Naive thymus-derived CD8-positive, alpha-beta T cell (primary cell): ENCODE measurements around the gene INSRR. TPM values are rescaled to one million over a fixed set of nuclear protein-coding genes. Genes with fewer than 3 reads are reported as not detected.
A peak's percentile ranks its signal among the peaks of the same experiment; 100 is the strongest.

Source experiments
- ATAC-seq, 2 donors: fragments of 150-1000 bp; cut with Tn5 transposase in 1 of 2; sonication (Bioruptor Pico), chemical (Tn5 transposase) in 1 of 2; 1 replicate in 1 of 2; 2 replicates in 1 of 2; pipeline ENCODE4 v1.10.0; 2021; ENCODE audit warnings: mild to moderate bottlenecking in 2 of 2, moderate library complexity in 2 of 2
- POLR2A ChIA-PET: fragments of 350-600 bp; sonication (Branson Sonifier 250); formaldehyde crosslinking; loops from one replicate; lab custom pipeline; 2021; ENCODE audit warnings: antibody characterized with exemption; lab: Charles Lee
- DNase-seq, 10 donors: peaks; one replicate each; pipeline versions ENCODE4 v3.0.0 to v3.0.0-alpha.2; 2020 to 2022
- H3K27ac Mint-ChIP-seq, 10 donors: one replicate each; pipeline ENCODE4 v1.8.0; 2020 to 2022; ENCODE audit warnings: mild to moderate bottlenecking in 10 of 10, mixed read lengths in 10 of 10, moderate library complexity in 4 of 10, inconsistent platforms in 1 of 10
- H3K27me3 Mint-ChIP-seq, 5 donors: one replicate each; pipeline ENCODE4 v1.8.0; 2021 to 2022; ENCODE audit warnings: mixed read lengths in 5 of 5
- H3K36me3 Mint-ChIP-seq, 3 donors: one replicate each; pipeline ENCODE4 v1.8.0; 2020 to 2022; ENCODE audit warnings: mixed read lengths in 3 of 3, mild to moderate bottlenecking in 2 of 3, inconsistent platforms in 1 of 3
- H3K4me1 Mint-ChIP-seq, 4 donors: one replicate each; pipeline ENCODE4 v1.8.0; 2021 to 2022; ENCODE audit warnings: mixed read lengths in 4 of 4
- H3K4me3 Mint-ChIP-seq, 10 donors: one replicate each; pipeline ENCODE4 v1.8.0; 2020 to 2022; ENCODE audit warnings: mild to moderate bottlenecking in 10 of 10, mixed read lengths in 10 of 10, moderate library complexity in 6 of 10, inconsistent platforms in 1 of 10
- H3K9me3 Mint-ChIP-seq, 9 donors: one replicate each; pipeline ENCODE4 v1.8.0; 2020 to 2022; ENCODE audit warnings: mixed read lengths in 9 of 9, mild to moderate bottlenecking in 3 of 9, inconsistent platforms in 1 of 9, moderate library complexity in 1 of 9
- polyA plus RNA-seq, 3 donors: library from polyadenylated mRNA; unstranded; fragments of 300-500 nt; fragmentation: Illumina TruSeq; gene quantifications; one replicate each; pipeline ENCODE4 v1.2.3, GENCODE V29; 2021
- total RNA-seq, 8 experiments: library from RNA in 2 of 8; stranded (reverse) in 2 of 8; gene quantifications; one replicate each; pipeline ENCODE4 v1.2.3 and lab custom pipeline; 2021 to 2026

Gene INSRR
- total and polyA plus RNA-seq, 5 experiments from 2014 or later: not detected

- Mint-ChIP-seq H3K9me3 (no peaks in the 10 kb centered on the region), H3K27me3 (peaks cover 22 to 81% (median 44%) of the 10 kb centered on the region in 5 donors), H3K4me1 (peaks cover 11 to 30% (median 27%) of the 10 kb centered on the region in 4 donors), H3K27ac (peak overlapping the region in 1 of 10 donors; percentile 43), H3K36me3 (no peaks in the 10 kb centered on the region), H3K4me3 (peak overlapping the region in 3 of 10 donors; percentile 3 to 56 (median 21))
- POLR2A ChIA-PET: no interaction called here
- DNase-seq: no peak
- no peak for ATAC-seq
Measured at GRCh38 chr1:156865258-156865657, 6.3 kb upstream of the INSRR start.

- Mint-ChIP-seq H3K27me3 (peaks cover 23 to 83% (median 47%) of the 10 kb centered on the region in 5 donors), H3K4me1 (peaks cover 13 to 35% (median 30%) of the 10 kb centered on the region in 4 donors), H3K27ac (no peak overlapping the region), H3K36me3 (no peaks in the 10 kb centered on the region), H3K4me3 (peak overlapping the region in 1 of 10 donors; percentile 56), H3K9me3 (no peaks in the 10 kb centered on the region)
- ATAC-seq (no peak), DNase-seq (no peak)
- POLR2A ChIA-PET: no interaction called here
Measured at GRCh38 chr1:156864796-156865195, 5.9 kb upstream of the INSRR start.

GRCh38 chr1:156863631-156864030, 4.7 kb upstream of the INSRR start:
- POLR2A ChIA-PET: no interaction called here

GRCh38 chr1:156862997-156863599, 4.2 kb upstream of the INSRR start:
- H3K4me1 Mint-ChIP-seq: peaks cover 14 to 47% (median 39%) of the 10 kb centered on the region in 4 donors
- no peaks in the 10 kb centered on the region for H3K36me3 Mint-ChIP-seq
- peaks cover 23 to 86% (median 54%) of the 10 kb centered on the region in 5 donors for H3K27me3 Mint-ChIP-seq
- POLR2A ChIA-PET: no interaction called here
- H3K27ac Mint-ChIP-seq: peak overlapping the region in 2 of 10 donors; percentile 39 to 47
- no peaks in the 10 kb centered on the region for H3K9me3 Mint-ChIP-seq
- DNase-seq: no peak
- peak overlapping the region in 2 of 10 donors; percentile 38 to 50 for H3K4me3 Mint-ChIP-seq
- no peak for ATAC-seq

More at GRCh38 chr1:156863631-156864030, 4.7 kb upstream of the INSRR start:
- ATAC-seq (no peak), DNase-seq (no peak)
- no peaks in the 10 kb centered on the region for H3K36me3 Mint-ChIP-seq
- no peaks in the 10 kb centered on the region for H3K9me3 Mint-ChIP-seq
- peaks cover 23 to 83% (median 49%) of the 10 kb centered on the region in 5 donors for H3K27me3 Mint-ChIP-seq
- peaks cover 14 to 42% (median 36%) of the 10 kb centered on the region in 4 donors for H3K4me1 Mint-ChIP-seq
- peak overlapping the region in 2 of 10 donors; percentile 39 to 47 for H3K27ac Mint-ChIP-seq
- H3K4me3 Mint-ChIP-seq: no peak overlapping the region

GRCh38 chr1:156862584-156862983, 3.7 kb upstream of the INSRR start:
- H3K27ac Mint-ChIP-seq: no peak overlapping the region
- DNase-seq (no peak), ATAC-seq (no peak)
- no peaks in the 10 kb centered on the region for H3K9me3 Mint-ChIP-seq
- H3K4me1 Mint-ChIP-seq: peaks cover 14 to 47% (median 39%) of the 10 kb centered on the region in 4 donors
- H3K4me3 Mint-ChIP-seq: no peak overlapping the region
- H3K36me3 Mint-ChIP-seq: no peaks in the 10 kb centered on the region
- H3K27me3 Mint-ChIP-seq: peaks cover 23 to 86% (median 55%) of the 10 kb centered on the region in 5 donors
- POLR2A ChIA-PET: no interaction called here

- H3K4me1 Mint-ChIP-seq: peaks cover 14 to 43% (median 32%) of the 10 kb centered on the region in 4 donors
- peak within 1 kb of the TSS in 5 of 10 donors; percentile 45 to 71 (median 67) for H3K27ac Mint-ChIP-seq
- POLR2A ChIA-PET: interaction anchor here (0.6 to 3.0 kb wide), 9 partner anchors 12 to 171 kb away, joined by 3 to 13 read pairs (median 3); partner anchors contain the start of genes HDGF and PRCC
- H3K4me3 Mint-ChIP-seq: peak within 1 kb of the TSS; percentile 72 to 92 (median 83)
- no peaks in the 10 kb centered on the region for H3K36me3 Mint-ChIP-seq
- ATAC-seq: peak; percentile 82 to 86
- DNase-seq: peak; percentile 37 to 74 (median 48)
- no peaks in the 10 kb centered on the region for H3K9me3 Mint-ChIP-seq
- peaks cover 22 to 76% (median 50%) of the 10 kb centered on the region in 5 donors for H3K27me3 Mint-ChIP-seq
Measured at GRCh38 chr1:156860628-156861423, 1.9 kb upstream of the INSRR start, which contains the start of gene NTRK1. NTRK1 (plus strand) TSS chr1:156860865; CDS start chr1:156860935, 70 bp downstream.

- H3K4me3 Mint-ChIP-seq: peak overlapping the region; percentile 72 to 92 (median 83)
- H3K27ac Mint-ChIP-seq: peak overlapping the region in 5 of 10 donors; percentile 14 to 69 (median 64)
- no peaks in the 10 kb centered on the region for H3K9me3 Mint-ChIP-seq
- no peaks in the 10 kb centered on the region for H3K36me3 Mint-ChIP-seq
- ATAC-seq (peak; percentile 65 to 69), DNase-seq (peak; percentile 27 to 69 (median 56))
- POLR2A ChIA-PET: interaction anchor here (0.6 to 3.0 kb wide), 8 partner anchors 11 to 134 kb away, joined by 3 to 13 read pairs (median 4); partner anchors contain the start of gene HDGF
- H3K4me1 Mint-ChIP-seq: peaks cover 11 to 37% (median 28%) of the 10 kb centered on the region in 4 donors
- peaks cover 21 to 69% (median 43%) of the 10 kb centered on the region in 5 donors for H3K27me3 Mint-ChIP-seq
Measured at GRCh38 chr1:156860113-156860627, 1.3 kb upstream of the INSRR start.

GRCh38 chr1:156859523-156860112, 701 bp upstream of the INSRR start:
- DNase-seq (peak in 4 of 10 donors; percentile 5 to 29 (median 22)), ATAC-seq (peak; percentile 31 to 35)
- no peaks in the 10 kb centered on the region for H3K9me3 Mint-ChIP-seq
- H3K4me1 Mint-ChIP-seq: peaks cover 11 to 37% (median 28%) of the 10 kb centered on the region in 4 donors
- H3K27ac Mint-ChIP-seq: peak overlapping the region in 1 of 10 donors; percentile 71
- H3K4me3 Mint-ChIP-seq: peak overlapping the region; percentile 72 to 92 (median 83)
- POLR2A ChIA-PET: interaction anchor here (0.6 to 3.0 kb wide), 7 partner anchors 11 to 134 kb away, joined by 3 to 13 read pairs (median 5); partner anchors contain the start of gene HDGF
- H3K36me3 Mint-ChIP-seq: no peaks in the 10 kb centered on the region
- H3K27me3 Mint-ChIP-seq: peaks cover 21 to 64% (median 40%) of the 10 kb centered on the region in 5 donors

GRCh38 chr1:156858555-156858956, 361 bp downstream of the INSRR start:
- POLR2A ChIA-PET: interaction anchor here (1.4 kb wide), 1 partner anchor 10 kb away, joined by 5 read pairs; no protein-coding TSS in a partner anchor
- no peak for DNase-seq

GRCh38 chr1:156857532-156857931, 1.4 kb downstream of the INSRR start:
- H3K27me3 Mint-ChIP-seq: peaks cover 7 to 43% (median 28%) of the 10 kb centered on the region in 5 donors
- no peak overlapping the region for H3K4me3 Mint-ChIP-seq
- POLR2A ChIA-PET: interaction anchor here (1.1 to 1.4 kb wide), 2 partner anchors 9 to 14 kb away, joined by 3 to 5 read pairs; no protein-coding TSS in a partner anchor
- no peaks in the 10 kb centered on the region for H3K36me3 Mint-ChIP-seq
- no peak for DNase-seq
- H3K4me1 Mint-ChIP-seq: peaks cover 6 to 27% (median 19%) of the 10 kb centered on the region in 4 donors
- no peak for ATAC-seq
- H3K27ac Mint-ChIP-seq: no peak overlapping the region
- H3K9me3 Mint-ChIP-seq: no peaks in the 10 kb centered on the region

More at GRCh38 chr1:156858555-156858956, 361 bp downstream of the INSRR start:
- no peak for ATAC-seq
- Mint-ChIP-seq H3K36me3 (no peaks in the 10 kb centered on the region), H3K4me1 (peaks cover 11 to 34% (median 25%) of the 10 kb centered on the region in 4 donors), H3K4me3 (peak overlapping the region in 7 of 10 donors; percentile 1 to 75 (median 36)), H3K27me3 (peaks cover 13 to 53% (median 34%) of the 10 kb centered on the region in 5 donors), H3K27ac (peak overlapping the region in 2 of 10 donors; percentile 5 to 77), H3K9me3 (no peaks in the 10 kb centered on the region)

- Mint-ChIP-seq H3K27me3 (peaks cover 2 to 31% (median 16%) of the 10 kb centered on the region in 5 donors), H3K27ac (no peak overlapping the region), H3K9me3 (no peaks in the 10 kb centered on the region), H3K4me1 (peaks cover 6 to 21% (median 14%) of the 10 kb centered on the region in 4 donors), H3K36me3 (no peaks in the 10 kb centered on the region), H3K4me3 (no peak overlapping the region)
- POLR2A ChIA-PET: interaction anchor here (1.6 kb wide), 1 partner anchor 9 kb away, joined by 4 read pairs; no protein-coding TSS in a partner anchor
- DNase-seq (no peak), ATAC-seq (no peak)
Measured at GRCh38 chr1:156856282-156856785, 2.6 kb downstream of the INSRR start.
